Activated naive CD4-positive, alpha-beta T cell treated with Interleukin-2 at 50 U/mL for 16 hours (primary cell): ENCODE results near the gene PNCK.
"Not testable (repeated sequence)": the region's sequence is repeated elsewhere in the genome, so short reads cannot be mapped to it uniquely, and the experiment has no call there.

Experiments
- DNase-seq: peaks from one replicate; pipeline ENCODE4 v3.0.0-alpha.2; 2020

The PNCK gene

DNA sequence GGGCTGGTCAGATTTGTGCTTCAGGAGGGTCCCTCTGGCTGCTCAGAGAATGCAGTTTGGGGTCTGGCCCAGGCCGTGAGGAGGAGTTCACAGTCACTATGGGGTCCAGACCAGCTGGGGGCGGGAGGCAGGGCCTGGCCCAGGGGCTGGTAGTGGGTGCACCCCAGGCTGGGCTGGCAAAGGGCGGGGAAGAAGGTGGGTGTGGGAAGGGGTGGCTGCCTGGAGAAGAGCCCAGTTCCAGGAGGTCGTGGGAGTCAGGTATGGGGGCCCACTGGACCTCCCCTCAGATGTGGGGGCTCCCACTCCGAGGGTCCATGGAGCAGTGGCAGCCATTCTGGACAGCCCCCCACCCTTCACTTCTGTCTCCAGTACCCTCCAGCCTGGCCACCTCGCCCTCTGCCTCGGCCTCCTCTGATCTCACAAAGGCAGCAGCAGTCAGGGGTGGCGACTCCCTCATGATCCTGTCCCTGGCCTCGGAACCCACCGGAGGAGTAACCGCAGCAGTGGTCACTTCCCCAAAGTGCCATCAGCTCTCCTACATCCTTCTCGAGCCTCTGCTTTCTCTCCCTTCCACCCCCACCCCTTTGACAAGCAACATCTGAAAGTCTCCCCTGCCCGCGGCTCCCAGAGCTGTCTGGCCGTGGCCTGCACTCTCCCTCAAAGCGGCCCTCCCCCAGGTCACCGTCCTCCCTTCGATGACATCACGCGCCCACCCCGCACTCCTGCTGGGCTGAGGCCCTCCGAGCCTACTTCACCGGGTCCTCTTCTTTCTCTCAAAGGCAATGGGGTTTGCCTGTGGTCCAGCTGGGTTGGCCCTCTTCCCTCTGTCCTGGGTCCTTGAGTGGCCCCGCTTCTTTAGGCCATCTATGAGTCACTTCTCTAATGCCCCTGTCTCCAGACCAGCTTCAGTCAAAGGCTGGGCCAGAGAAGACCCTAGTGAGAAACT, 12.4 kb upstream of the PNCK start:
- no peak for DNase-seq

DNA sequence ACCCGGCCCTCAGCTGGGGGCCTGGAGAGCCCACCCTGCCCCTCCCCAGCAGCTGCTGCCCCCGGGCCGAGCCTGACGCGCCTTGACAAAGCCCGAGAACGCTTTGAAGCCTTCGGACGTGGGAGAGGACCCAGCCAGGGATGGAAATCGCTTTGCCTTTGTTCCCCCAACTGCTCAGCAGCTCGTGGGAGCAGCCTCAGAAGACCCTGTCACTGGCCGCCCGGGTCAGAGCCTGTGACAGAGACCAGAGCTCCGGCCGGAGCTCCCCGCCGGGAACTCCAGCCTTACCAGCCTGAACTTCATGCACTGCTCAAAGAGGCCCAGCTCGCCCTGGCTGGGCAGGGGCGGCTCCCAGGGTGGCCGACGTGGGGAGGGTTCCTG, 11.5 kb upstream of the PNCK start:
- DNase-seq: no peak

GRCh38 chrX:153684467-153685155, 11.0 kb upstream of the PNCK start:
- DNase-seq: no peak

DNA sequence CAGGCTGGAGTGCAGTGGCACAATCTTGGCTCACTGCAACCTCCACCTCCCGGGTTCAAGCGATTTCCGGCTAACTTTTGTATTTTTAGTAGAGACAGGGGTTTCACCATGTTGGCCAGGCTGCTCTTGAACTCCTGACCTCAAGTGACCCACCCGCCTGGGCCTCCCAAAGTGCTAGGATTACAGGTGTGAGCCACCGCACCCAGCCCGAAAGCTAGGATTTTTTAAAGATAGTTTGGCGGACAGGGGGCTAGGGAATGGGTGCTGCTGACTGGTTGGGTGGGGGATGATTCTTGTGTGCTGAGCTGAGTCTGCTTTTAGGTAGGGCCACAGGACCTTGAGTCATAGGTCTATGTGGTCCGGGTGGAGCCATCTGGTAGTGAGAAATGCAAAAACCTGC, 9.9 kb upstream of the PNCK start:
- not testable (repeated sequence) for DNase-seq

DNA sequence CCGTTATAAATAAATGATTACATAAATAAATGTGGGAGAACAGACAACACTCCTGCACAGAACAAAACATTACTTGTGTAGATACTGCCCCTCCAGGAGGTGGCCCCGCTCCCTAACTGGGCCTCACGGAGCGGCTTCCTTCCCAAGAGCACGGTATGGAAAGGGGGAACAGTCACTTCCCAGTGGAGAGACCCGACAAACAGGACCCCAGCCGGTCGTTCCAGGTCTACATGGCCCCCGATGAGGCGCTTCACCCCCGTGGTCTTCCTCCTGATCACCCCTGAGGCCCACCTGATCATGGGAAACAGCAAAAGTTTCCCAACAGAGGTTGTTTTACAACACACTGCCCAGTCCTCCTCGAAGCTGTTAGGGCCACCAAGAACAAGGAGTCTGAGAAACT, 7.6 kb upstream of the PNCK start:
- no peak for DNase-seq

DNA sequence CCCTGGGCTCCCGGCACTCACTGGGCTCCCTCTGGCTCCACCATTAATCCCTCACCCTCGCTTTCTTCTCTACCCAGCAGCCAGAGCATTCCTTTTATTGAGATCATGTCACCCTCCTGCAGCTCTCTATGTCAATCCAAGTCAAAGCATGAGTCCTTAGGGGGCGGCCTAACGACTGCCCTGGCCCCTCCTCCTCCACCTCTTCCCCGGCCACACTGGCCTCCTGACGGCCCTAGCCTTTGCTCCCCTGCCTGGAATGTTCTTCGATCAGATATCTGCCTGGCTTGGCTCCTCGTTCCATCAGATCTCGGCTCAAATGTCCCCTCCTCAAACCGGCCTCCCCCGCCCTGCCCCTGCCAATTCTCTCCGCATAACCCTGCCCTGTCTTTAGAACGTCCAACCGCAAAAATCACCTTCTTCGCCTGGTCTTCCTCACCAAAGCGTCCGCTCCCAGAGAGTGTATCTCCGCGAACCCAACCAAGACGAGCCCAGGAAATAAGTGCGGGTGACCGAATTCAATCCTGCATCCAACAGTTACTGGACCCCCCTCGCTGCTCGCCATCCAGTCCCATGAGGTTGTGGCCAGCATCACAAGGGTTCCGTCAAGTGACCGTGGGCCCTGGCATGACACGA, 722 bp upstream of the PNCK start:
- no peak for DNase-seq

GRCh38 chrX:153672531-153673427, 834 bp downstream of the PNCK start:
- no peak for DNase-seq

GRCh38 chrX:153671589-153672530, 1.8 kb downstream of the PNCK start:
- DNase-seq: no peak

DNA sequence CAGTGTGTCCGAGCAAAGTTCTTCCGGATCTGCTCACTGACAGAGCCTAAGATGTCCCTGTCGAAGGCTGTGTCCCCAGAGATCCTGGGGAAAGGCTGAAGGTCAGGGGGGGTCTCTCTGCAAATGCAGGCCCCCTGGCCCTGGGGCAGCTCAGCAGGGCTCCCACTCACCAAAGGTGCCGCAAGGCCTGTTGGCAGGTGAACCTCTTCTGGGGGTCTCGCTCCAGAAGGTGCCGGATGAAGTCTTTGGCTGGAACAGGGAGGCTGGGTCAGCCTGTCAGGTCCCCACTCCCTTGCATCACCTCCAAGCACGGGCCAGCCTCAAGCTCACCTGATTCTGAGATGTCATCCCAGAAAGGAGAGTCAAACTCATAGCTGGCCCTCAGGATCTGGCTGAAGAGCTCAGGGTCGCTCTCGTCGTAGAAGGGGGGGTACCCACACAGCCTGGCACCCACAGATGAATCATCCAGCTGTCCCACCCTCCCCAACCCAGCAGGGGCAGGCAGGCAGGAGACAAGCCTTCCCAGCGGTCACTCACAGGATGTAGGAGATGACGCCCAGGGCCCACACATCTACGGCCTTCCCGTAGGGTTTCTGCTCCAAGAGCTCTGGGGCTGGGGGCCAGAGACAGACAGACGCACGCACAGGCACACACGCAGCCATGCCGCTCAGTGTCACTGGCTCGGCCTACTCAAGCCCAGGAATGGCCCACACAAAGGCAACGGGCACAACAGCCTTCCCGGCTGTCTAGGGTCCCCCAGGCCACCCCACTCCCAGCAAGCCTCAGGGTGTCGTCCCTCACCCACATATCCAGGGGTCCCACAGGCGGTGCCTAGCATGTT, 2.6 kb downstream of the PNCK start:
- no peak for DNase-seq

DNA sequence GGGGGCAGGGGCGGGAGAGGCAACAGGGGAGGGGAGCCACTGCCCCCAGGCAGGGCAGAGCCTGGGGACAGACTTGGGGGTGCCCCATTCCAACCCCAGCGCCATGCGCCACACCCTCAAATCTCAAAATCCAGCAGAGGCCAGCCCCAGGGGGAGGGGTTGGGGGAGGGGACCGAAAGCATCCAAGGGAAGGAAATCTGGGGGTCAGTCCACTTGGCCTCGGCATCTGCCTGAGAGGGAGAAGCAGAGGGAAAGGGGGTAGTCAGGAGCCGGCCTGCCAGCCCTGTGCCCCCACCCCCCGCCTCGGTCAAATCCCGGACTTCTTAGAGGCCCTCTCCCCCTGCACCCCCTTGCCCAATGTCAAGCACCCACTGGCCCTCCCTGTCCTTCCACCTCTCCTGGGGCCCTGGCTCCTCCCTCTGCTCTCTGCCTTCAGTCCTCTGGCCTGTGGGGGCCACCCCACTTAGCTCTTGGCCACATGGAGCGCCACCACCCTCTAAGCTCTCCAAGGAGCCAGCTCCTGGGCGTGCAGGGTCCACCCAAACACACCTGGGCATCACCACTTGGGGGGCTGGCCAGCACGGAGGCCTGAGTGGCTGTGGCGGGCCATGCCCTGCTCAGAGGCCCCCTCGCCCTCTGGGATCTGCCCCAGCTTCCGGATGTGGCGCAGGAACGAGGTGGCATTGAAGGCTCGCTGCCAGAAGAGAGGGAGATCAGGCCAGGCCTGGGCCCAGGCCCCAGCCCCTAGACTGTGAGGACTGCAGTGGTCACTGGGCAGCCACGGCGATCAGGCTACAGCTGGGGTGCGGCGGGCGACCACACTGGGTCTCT, 3.5 kb downstream of the PNCK start:
- no peak for DNase-seq

- DNase-seq: peak; percentile 44
These were observed 4.3 kb downstream of the PNCK start for GRCh38 chrX:153669174-153669890.

GRCh38 chrX:153668423-153669173, 5.0 kb downstream of the PNCK start:
- DNase-seq: no peak

DNA sequence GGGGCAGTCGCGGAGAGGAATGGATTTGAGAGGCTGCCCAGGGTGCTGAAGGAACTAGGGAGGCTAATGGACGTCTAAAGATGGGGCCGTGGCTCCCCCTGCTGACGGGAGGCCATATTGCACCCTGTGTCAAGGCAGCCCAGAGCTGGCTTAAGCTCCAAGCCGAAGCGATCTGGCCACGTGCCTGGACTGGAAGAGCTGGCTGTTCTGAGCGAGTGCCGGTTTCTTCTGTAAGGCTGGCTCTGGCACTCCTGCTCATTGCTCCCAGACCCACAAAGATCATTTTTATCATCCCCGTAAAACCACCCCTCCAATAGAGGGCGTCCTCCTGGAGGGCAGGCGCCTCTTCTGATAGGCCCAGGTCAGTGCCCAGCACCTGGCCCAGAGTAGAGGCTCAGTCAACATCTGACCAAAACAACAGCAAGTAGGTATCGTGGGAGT, 5.6 kb downstream of the PNCK start:
- peak; percentile 81 for DNase-seq

DNA sequence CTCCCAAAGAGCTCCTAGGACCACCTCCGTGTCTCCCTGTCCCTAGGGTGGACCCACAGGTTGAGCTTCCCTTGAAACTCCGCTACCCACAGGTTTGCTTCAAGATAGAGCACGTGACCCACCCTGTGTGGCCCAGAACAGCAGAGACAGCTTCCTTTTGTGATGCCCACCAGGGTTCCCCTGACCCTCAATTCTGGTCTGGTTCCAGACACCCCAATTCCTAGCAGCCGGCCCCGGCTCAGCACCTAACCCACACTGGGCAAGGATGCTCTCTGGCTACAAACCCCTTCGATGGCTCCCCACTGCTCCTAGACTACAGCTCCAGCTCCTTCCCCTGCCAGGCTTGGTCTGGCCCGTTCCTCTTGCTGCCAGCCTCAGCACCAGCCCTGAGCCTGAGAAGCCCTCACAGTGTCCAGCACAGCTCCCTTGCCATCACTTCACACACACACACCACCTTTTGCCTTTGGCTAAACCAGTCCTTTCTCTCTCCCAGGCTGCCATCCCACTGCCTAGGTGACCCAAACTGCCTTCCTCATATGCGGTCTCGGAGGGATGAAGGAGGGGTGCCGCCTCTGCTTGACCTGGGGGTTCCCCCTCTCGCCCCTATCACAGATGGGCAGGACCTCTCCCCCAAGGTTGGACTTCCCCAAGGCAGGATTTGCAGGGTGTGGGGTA, 6.2 kb downstream of the PNCK start:
- DNase-seq: no peak

GRCh38 chrX:153665726-153666306, 7.8 kb downstream of the PNCK start:
- no peak for DNase-seq

GRCh38 chrX:153662266-153662665, 11.3 kb downstream of the PNCK start:
- peak; percentile 65 for DNase-seq

DNA sequence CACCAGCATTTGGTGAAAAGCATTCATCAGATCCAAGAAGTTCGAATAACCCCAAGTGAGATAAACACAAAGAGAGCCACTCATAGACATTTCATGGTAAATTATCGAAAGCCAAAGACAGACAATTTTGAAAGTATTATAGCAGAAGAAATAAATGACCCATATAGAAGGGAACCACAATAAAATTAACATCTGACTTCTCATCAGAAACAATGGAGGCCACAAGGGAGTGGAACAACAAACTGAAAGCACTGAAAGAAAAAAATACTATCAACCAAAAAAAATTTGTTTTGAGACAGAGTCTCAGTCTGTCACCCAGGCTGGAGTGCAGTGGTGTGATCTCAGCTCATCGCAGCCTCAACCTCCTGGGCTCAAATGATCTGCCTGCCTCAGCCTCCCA, 14.3 kb downstream of the PNCK start:
- no peak for DNase-seq
